ENCODE data around the gene TUBB2A. TPM values are rescaled to one million over a fixed set of nuclear protein-coding genes. Genes with fewer than 3 reads are reported as not detected.

The TUBB2A gene
- total and polyA plus RNA-seq, 2 of the 13 experiments (the other 11 are each of a cell fraction or from before 2014, with no cell fraction given), result 35.3 to 106 TPM

GRCh38 chr6:3195695-3196497 lies 38.6 kb upstream of the TUBB2A start (continued):
- TF ChIP-seq FOXP4 (CRISPR knock-in tag; IDR thresholded peaks at IDR 0.05) (peak; percentile 43; the same call in 1 of the 2 replicates), ZNF703 (CRISPR knock-in tag; IDR thresholded peaks at IDR 0.05; ENCODE audit: borderline replicate concordance) (no peak), ZFY (CRISPR knock-in tag; IDR thresholded peaks at IDR 0.05) (peak; percentile 70), ZNF383 (CRISPR knock-in tag; IDR thresholded peaks at IDR 0.05; ENCODE audit: borderline replicate concordance) (no peak), ZNF576 (CRISPR knock-in tag; IDR thresholded peaks at IDR 0.05) (no peak), ZSCAN9 (CRISPR knock-in tag; IDR thresholded peaks at IDR 0.05; ENCODE audit: borderline replicate concordance) (0 out of 2 replicates have a peak, but pooled peaks have one; percentile 45)

- ChIA-PET POLR2A (interaction anchor here (0.7 to 2.7 kb wide), 6 partner anchors 15 to 53 kb away, joined by 3 to 9 read pairs (median 4); no protein-coding TSS in a partner anchor), CTCF (ENCODE audit: low intra/inter-chr PET ratio, low total read pairs) (interaction anchor here (1.1 kb wide), 1 partner anchor 69 kb away, joined by 3 read pairs; no protein-coding TSS in a partner anchor)
- FAIRE-seq (no peak), DNase-seq (ENCODE audit: low spot score) (no peak), ATAC-seq (no peak; the same call in 1 of the 3 replicates)
- Histone ChIP-seq H2AFZ (ENCODE audit: low read length) (peak overlapping the region; percentile 31), H3K79me2 (ENCODE audit: insufficient read depth, low read length) (peaks cover 7% of the 10 kb centered on the region), H3K9me3 (ENCODE audit: low read length) (no peaks in the 10 kb centered on the region), H3K27ac (ENCODE audit: extremely low read length, insufficient read depth, low read length) (peak overlapping the region; percentile 66), H3K9ac (ENCODE audit: insufficient read depth, low read depth, low read length) (peak overlapping the region; percentile 66), H3K4me3 (replicated peaks in 1 of 3; ENCODE audit: insufficient read depth in 1 of 3, low read depth in 2 of 3, low read length in 3 of 3) (peak overlapping the region; percentile 46 to 67 (median 59)), H4K20me1 (ENCODE audit: insufficient read depth, low read length) (no peaks in the 10 kb centered on the region), H3K4me1 (ENCODE audit: insufficient read depth, low read length) (peaks cover 39% of the 10 kb centered on the region), H3K4me2 (ENCODE audit: low read depth, low read length) (peak overlapping the region; percentile 82), H3K36me3 (replicated peaks in 1 of 2; ENCODE audit: control insufficient read depth in 1 of 2, insufficient read depth in 2 of 2, low read length in 2 of 2) (no peaks in the 10 kb centered on the region), H3K27me3 (ENCODE audit: control insufficient read depth in 1 of 2, insufficient read depth in 2 of 2, low read length in 2 of 2) (peaks cover 0 to 4% of the 10 kb centered on the region in 2 experiments; a peak in 1 of 5 replicates)
- intact Hi-C loops (cut with micrococcal nuclease; ENCODE audit: unreplicated experiment) (loop anchor here (2.0 to 5.0 kb wide), 3 partner anchors 13 to 68 kb away; partner anchors contain the start of gene PSMG4), in situ Hi-C loops (cut with HindIII; ENCODE audit: extremely low pct_ligation_motif_present, low pct_unique_long_range_greater_than_20kb) (no loop called here)
- 34% methylated on average over 5 of the region's 5 CpGs for WGBS (ENCODE audit: low lambda C conversion rate)
- no TSS peak for BruUV-seq (replicated peaks)
- TF ChIP-seq ZNF563 (CRISPR knock-in tag; IDR thresholded peaks at IDR 0.05), result no peak
- TF ChIP-seq ZFYVE20 (CRISPR knock-in tag; IDR thresholded peaks at IDR 0.05; ENCODE audit: borderline replicate concordance, low read depth), result no peak
- TF ChIP-seq USF2 (IDR thresholded peaks at IDR 0.05; ENCODE audit: low read depth, low read length), result no peak
- 0 out of 2 replicates have a peak, but pooled peaks have one; percentile 28 for TF ChIP-seq USF2 (CRISPR knock-in tag; IDR thresholded peaks at IDR 0.05; ENCODE audit: borderline replicate concordance)
- TF ChIP-seq ZSCAN25 (CRISPR knock-in tag; IDR thresholded peaks at IDR 0.05), result 0 out of 2 replicates have a peak, but pooled peaks have one; percentile 9
- no peak for TF ChIP-seq HNF1A (IDR thresholded peaks at IDR 0.05; ENCODE audit: low read depth)
- TF ChIP-seq HNF1A (CRISPR knock-in tag; IDR thresholded peaks at IDR 0.05; ENCODE audit: borderline replicate concordance), result 0 out of 2 replicates have a peak, but pooled peaks have one; percentile 3
Measured at GRCh38 chr6:3195420-3195694, 38.0 kb upstream of the TUBB2A start.

All from HepG2 (cell line).